ENCODE data around the gene OLIG2.

DNA sequence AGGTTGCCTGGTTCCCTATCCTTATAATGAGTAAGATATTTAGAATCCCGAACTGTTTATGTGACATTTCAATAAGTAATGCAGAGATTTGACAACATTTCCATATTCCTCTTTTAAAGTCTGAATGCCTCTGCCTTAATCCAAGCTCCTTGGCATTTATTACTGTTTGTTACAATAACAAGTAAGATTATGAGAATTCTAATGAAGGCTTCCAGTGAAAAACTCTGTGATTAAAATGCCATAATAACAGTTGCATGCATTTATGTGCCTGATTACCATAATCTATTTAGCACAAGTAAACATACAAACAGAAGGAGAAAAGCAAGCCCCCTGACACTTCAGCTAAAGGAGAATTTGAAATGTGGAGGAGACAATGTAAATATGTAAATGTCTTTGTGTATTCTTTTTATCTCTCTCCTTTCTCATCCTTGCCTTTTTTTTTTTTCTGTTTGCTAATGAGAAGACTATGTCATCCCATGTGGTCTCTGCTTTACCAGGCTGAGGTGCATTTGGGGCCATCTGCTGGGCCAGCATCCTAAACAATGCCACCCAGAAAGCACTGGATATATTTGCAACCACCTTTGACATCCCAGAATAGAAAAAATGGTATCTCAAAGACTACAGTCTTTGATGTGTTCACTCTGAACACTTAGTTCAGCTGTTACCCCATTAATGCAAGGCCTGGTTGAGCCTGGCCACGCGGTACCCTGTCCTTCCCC is 17.2 kb upstream of the OLIG2 start:
- TF ChIP-seq, protein P1, sequence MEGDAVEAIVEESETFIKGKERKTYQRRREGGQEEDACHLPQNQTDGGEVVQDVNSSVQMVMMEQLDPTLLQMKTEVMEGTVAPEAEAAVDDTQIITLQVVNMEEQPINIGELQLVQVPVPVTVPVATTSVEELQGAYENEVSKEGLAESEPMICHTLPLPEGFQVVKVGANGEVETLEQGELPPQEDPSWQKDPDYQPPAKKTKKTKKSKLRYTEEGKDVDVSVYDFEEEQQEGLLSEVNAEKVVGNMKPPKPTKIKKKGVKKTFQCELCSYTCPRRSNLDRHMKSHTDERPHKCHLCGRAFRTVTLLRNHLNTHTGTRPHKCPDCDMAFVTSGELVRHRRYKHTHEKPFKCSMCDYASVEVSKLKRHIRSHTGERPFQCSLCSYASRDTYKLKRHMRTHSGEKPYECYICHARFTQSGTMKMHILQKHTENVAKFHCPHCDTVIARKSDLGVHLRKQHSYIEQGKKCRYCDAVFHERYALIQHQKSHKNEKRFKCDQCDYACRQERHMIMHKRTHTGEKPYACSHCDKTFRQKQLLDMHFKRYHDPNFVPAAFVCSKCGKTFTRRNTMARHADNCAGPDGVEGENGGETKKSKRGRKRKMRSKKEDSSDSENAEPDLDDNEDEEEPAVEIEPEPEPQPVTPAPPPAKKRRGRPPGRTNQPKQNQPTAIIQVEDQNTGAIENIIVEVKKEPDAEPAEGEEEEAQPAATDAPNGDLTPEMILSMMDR (conservative IDR thresholded peaks at IDR 0.05; ENCODE audit: low read length), result no peak
- no peak for TF ChIP-seq EZH2phosphoT487 (IDR thresholded peaks at IDR 0.05; ENCODE audit: borderline replicate concordance)
